Esophagus muscularis mucosa (tissue), 3 donors: ENCODE data around the gene PPM1F.

ENCODE experiments used
- POLR2AphosphoS5 ChIP-seq, 2 donors: sonication (generic); formaldehyde crosslinking; IDR thresholded peaks; one replicate each; pipeline ENCODE4 v1.6.1; 2017; ENCODE audit warnings: antibody characterized with exemption in 2 of 2
- TF ChIP-seq, protein P1 (sequence below), 3 experiments: fragments of 200-600 bp in 2 of 3; fragments of 450-650 bp in 1 of 3; sonication (generic) in 2 of 3; IDR thresholded peaks; one replicate each; pipeline ENCODE4 v1.5.1; 2017 to 2019; ENCODE audit warnings: antibody characterized with exemption in 3 of 3, mild to moderate bottlenecking in 2 of 3, moderate library complexity in 1 of 3

DNA sequence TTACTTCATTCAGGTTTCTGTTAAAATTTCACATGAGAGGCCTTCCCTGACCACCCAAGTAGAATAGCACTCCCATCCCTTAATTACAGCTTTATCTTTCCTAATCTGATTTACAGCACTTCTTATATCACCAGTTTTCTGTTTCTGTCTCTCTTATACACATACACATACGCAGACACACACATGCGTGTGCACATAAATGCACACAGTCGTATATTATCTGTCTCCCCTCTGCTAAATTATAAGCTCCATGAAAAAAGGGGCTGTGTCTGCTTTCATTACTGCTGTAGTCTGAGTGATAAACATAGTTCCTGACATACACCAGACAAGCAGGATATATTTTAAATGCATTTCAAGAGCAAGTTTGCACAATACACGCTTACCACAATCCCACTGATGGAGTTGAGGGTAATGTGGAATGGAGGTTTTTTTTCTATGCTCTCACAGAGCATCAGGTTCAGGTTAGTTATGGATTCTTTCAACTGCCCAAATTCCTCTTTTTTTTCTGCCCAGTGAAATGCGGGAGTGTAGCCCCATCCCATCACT is 43.6 kb upstream of the PPM1F start:
- no peak for TF ChIP-seq POLR2AphosphoS5 (IDR thresholded peaks at IDR 0.05)
- TF ChIP-seq, protein P1, sequence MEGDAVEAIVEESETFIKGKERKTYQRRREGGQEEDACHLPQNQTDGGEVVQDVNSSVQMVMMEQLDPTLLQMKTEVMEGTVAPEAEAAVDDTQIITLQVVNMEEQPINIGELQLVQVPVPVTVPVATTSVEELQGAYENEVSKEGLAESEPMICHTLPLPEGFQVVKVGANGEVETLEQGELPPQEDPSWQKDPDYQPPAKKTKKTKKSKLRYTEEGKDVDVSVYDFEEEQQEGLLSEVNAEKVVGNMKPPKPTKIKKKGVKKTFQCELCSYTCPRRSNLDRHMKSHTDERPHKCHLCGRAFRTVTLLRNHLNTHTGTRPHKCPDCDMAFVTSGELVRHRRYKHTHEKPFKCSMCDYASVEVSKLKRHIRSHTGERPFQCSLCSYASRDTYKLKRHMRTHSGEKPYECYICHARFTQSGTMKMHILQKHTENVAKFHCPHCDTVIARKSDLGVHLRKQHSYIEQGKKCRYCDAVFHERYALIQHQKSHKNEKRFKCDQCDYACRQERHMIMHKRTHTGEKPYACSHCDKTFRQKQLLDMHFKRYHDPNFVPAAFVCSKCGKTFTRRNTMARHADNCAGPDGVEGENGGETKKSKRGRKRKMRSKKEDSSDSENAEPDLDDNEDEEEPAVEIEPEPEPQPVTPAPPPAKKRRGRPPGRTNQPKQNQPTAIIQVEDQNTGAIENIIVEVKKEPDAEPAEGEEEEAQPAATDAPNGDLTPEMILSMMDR (IDR thresholded peaks at IDR 0.05) = no peak
